ENCODE measurements around the gene CELF2.

DNA sequence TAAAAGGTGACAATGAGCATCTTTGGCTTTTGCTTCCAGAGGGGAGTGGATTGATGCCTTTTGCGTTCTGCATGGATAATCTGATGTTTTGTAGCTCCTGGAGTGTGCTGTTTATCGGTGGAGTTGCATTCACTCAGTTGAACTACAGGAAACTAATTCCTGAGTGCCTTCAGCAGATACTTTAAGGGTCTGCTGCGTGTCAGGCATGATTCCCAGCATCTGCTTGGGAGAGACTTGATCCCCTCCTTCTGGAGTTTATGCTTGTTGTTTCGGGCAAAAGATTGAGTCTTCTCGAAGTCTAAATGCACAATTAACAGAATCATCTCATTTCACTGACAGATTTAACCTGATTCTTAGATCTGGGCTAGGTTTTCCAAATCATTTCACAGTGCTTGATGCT, 46.2 kb downstream of the CELF2 start:
- no peak for TF ChIP-seq EZH2phosphoT487 (IDR thresholded peaks at IDR 0.05; ENCODE audit: low read depth, severe bottlenecking, unreplicated experiment)
- no peak for TF ChIP-seq EZH2 (IDR thresholded peaks at IDR 0.05; ENCODE audit: borderline replicate concordance)
- TF ChIP-seq, protein P1, sequence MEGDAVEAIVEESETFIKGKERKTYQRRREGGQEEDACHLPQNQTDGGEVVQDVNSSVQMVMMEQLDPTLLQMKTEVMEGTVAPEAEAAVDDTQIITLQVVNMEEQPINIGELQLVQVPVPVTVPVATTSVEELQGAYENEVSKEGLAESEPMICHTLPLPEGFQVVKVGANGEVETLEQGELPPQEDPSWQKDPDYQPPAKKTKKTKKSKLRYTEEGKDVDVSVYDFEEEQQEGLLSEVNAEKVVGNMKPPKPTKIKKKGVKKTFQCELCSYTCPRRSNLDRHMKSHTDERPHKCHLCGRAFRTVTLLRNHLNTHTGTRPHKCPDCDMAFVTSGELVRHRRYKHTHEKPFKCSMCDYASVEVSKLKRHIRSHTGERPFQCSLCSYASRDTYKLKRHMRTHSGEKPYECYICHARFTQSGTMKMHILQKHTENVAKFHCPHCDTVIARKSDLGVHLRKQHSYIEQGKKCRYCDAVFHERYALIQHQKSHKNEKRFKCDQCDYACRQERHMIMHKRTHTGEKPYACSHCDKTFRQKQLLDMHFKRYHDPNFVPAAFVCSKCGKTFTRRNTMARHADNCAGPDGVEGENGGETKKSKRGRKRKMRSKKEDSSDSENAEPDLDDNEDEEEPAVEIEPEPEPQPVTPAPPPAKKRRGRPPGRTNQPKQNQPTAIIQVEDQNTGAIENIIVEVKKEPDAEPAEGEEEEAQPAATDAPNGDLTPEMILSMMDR (IDR thresholded peaks at IDR 0.05; ENCODE audit: poor library complexity) = no peak

Data from hepatocyte (in vitro differentiated cells).